Transverse colon (tissue), 4 donors: Measurements from ENCODE around the gene CDRT15L2.
"Not testable (repeated sequence)": the region's sequence is repeated elsewhere in the genome, so short reads cannot be mapped to it uniquely, and the experiment has no call there.

Experiments
- CTCF ChIP-seq, 5 experiments: fragments of 200-600 bp in 3 of 5; fragments of 450-650 bp in 2 of 5; sonication (generic) in 3 of 5; IDR thresholded peaks; 1 replicate in 2 of 5; 2 replicates in 3 of 5; pipeline ENCODE4 v1.5.1; 2016 to 2017; ENCODE audit warnings: antibody characterized with exemption in 5 of 5, inconsistent platforms in 3 of 5, mild to moderate bottlenecking in 2 of 5, moderate library complexity in 1 of 5
- EP300 ChIP-seq: sonication (generic); formaldehyde crosslinking; IDR thresholded peaks from one replicate; pipeline ENCODE4 v1.6.1; 2017; ENCODE audit warnings: antibody characterized with exemption, low read depth
- POLR2A ChIP-seq: fragments of 450-650 bp; IDR thresholded peaks from one replicate; pipeline ENCODE4 v1.6.1; 2016; ENCODE audit warnings: antibody characterized with exemption, mild to moderate bottlenecking, moderate library complexity
- POLR2AphosphoS5 ChIP-seq, 3 donors: sonication (generic); formaldehyde crosslinking; IDR thresholded peaks; one replicate each; pipeline ENCODE4 v1.6.1; 2016; ENCODE audit warnings: antibody characterized with exemption in 3 of 3

GRCh38 chr17:20568604-20569003 lies 10.9 kb upstream of the CDRT15L2 start:
- not testable (repeated sequence) for TF ChIP-seq POLR2AphosphoS5 (IDR thresholded peaks at IDR 0.05); EP300; CTCF (IDR thresholded peaks at IDR 0.05); POLR2A
